ENCODE measurements around the gene NTN1. TPM values are rescaled to one million over a fixed set of nuclear protein-coding genes. Genes with fewer than 3 reads are reported as not detected.

NTN1 gene
- total and polyA plus RNA-seq, 2 donors from 2014 or later = 1.8 TPM

- Histone ChIP-seq H3K27ac (ENCODE audit: low read depth in 2 of 2, low read length in 2 of 2) (no peak overlapping the region), H3K4me3 (ENCODE audit: low read length in 3 of 3) (peak overlapping the region; percentile 16 to 56 (median 55)), H3K4me1 (ENCODE audit: control insufficient read depth in 2 of 3, insufficient read depth in 2 of 3, low read depth in 1 of 3, low read length in 3 of 3) (peaks cover 0 to 7% (median 5%) of the 10 kb centered on the region in 3 donors), H3K9me3 (ENCODE audit: control insufficient read depth in 2 of 3, insufficient read depth in 1 of 3, low read length in 3 of 3) (no peaks in the 10 kb centered on the region), H3K36me3 (ENCODE audit: control insufficient read depth in 2 of 3, insufficient read depth in 3 of 3, low read length in 3 of 3) (no peaks in the 10 kb centered on the region), H3K27me3 (ENCODE audit: control insufficient read depth, insufficient read depth, low read length) (no peaks in the 10 kb centered on the region), H3K9ac (ENCODE audit: low read length in 3 of 3) (peak overlapping the region in 2 of 3 donors; percentile 11 to 69)
- FAIRE-seq (no peak), DNase-seq (peak in 3 of 5 donors; percentile 50 to 78 (median 75))
- no peak for TF ChIP-seq CTCF (IDR thresholded peaks at IDR 0.05; ENCODE audit: borderline replicate concordance, extremely low read depth, insufficient read depth)
- intact Hi-C loops (cut with DNase I) = no loop called here
Measured at GRCh38 chr17:9239246-9239792, 218.0 kb downstream of the NTN1 start.

- H3K9ac ChIP-seq (ENCODE audit: low read length in 3 of 3) = peak overlapping the region in 2 of 3 donors; percentile 27 to 69
- FAIRE-seq (no peak), DNase-seq (peak; percentile 65 to 93 (median 76))
- no peaks in the 10 kb centered on the region for H3K36me3 ChIP-seq (ENCODE audit: control insufficient read depth in 2 of 3, insufficient read depth in 3 of 3, low read length in 3 of 3)
- TF ChIP-seq CTCF (IDR thresholded peaks at IDR 0.05; ENCODE audit: borderline replicate concordance, extremely low read depth, insufficient read depth) = no peak
- no peaks in the 10 kb centered on the region for H3K27me3 ChIP-seq (ENCODE audit: control insufficient read depth, insufficient read depth, low read length)
- H3K9me3 ChIP-seq (ENCODE audit: control insufficient read depth in 2 of 3, insufficient read depth in 1 of 3, low read length in 3 of 3) = no peaks in the 10 kb centered on the region
- peak overlapping the region; percentile 16 to 59 (median 56) for H3K4me3 ChIP-seq (ENCODE audit: low read length in 3 of 3)
- intact Hi-C loops (cut with DNase I) = no loop called here
- H3K27ac ChIP-seq (ENCODE audit: low read depth in 2 of 2, low read length in 2 of 2) = peak overlapping the region; percentile 82 to 84
- peaks cover 0 to 7% (median 5%) of the 10 kb centered on the region in 3 donors for H3K4me1 ChIP-seq (ENCODE audit: control insufficient read depth in 2 of 3, insufficient read depth in 2 of 3, low read depth in 1 of 3, low read length in 3 of 3)
Measured at GRCh38 chr17:9239793-9240658, 218.7 kb downstream of the NTN1 start.

GRCh38 chr17:9240659-9241370, 219.5 kb downstream of the NTN1 start:
- no peaks in the 10 kb centered on the region for H3K36me3 ChIP-seq (ENCODE audit: control insufficient read depth in 2 of 3, insufficient read depth in 3 of 3, low read length in 3 of 3)
- peak in 4 of 5 donors; percentile 82 to 95 (median 88) for DNase-seq
- peak overlapping the region in 1 of 3 donors; percentile 59 for H3K4me3 ChIP-seq (ENCODE audit: low read length in 3 of 3)

More at GRCh38 chr17:9240659-9241370, 219.5 kb downstream of the NTN1 start:
- Histone ChIP-seq H3K9me3 (ENCODE audit: control insufficient read depth in 2 of 3, insufficient read depth in 1 of 3, low read length in 3 of 3) (no peaks in the 10 kb centered on the region), H3K27me3 (ENCODE audit: control insufficient read depth, insufficient read depth, low read length) (no peaks in the 10 kb centered on the region), H3K4me1 (ENCODE audit: control insufficient read depth in 2 of 3, insufficient read depth in 2 of 3, low read depth in 1 of 3, low read length in 3 of 3) (peaks cover 0 to 7% (median 5%) of the 10 kb centered on the region in 3 donors), H3K9ac (ENCODE audit: low read length in 3 of 3) (peak overlapping the region in 2 of 3 donors; percentile 27 to 58), H3K27ac (ENCODE audit: low read depth in 2 of 2, low read length in 2 of 2) (peak overlapping the region; percentile 82 to 84)
- no peak for TF ChIP-seq CTCF (IDR thresholded peaks at IDR 0.05; ENCODE audit: borderline replicate concordance, extremely low read depth, insufficient read depth)
- no peak for FAIRE-seq
- intact Hi-C loops (cut with DNase I) = no loop called here
